ENCODE data around the gene SMIM11. TPM values are rescaled to one million over a fixed set of nuclear protein-coding genes. Genes with fewer than 3 reads are reported as not detected.

Gene SMIM11
- total RNA-seq, 4 donors from 2014 or later, result 5.5 to 9.5 (median 6.5) TPM

- no peak for TF ChIP-seq CTCF (IDR thresholded peaks at IDR 0.05; ENCODE audit: low read depth)
These were observed 38.4 kb upstream of the SMIM11 start for GRCh38 chr21:34336756-34337391.

GRCh38 chr21:34337741-34338140 is 37.6 kb upstream of the SMIM11 start:
- TF ChIP-seq CTCF (IDR thresholded peaks at IDR 0.05; ENCODE audit: low read depth), result no peak

GRCh38 chr21:34338226-34338625 is 37.1 kb upstream of the SMIM11 start:
- TF ChIP-seq CTCF (IDR thresholded peaks at IDR 0.05; ENCODE audit: low read depth), result no peak

- no peak for TF ChIP-seq CTCF (IDR thresholded peaks at IDR 0.05; ENCODE audit: low read depth)
These were observed 35.2 kb upstream of the SMIM11 start for GRCh38 chr21:34340061-34340460.

GRCh38 chr21:34342476-34342875 is 32.8 kb upstream of the SMIM11 start:
- no peak for TF ChIP-seq CTCF (IDR thresholded peaks at IDR 0.05; ENCODE audit: low read depth)

- no peak for TF ChIP-seq CTCF (IDR thresholded peaks at IDR 0.05; ENCODE audit: low read depth)
These were observed 32.0 kb upstream of the SMIM11 start for GRCh38 chr21:34343347-34343746.

- no peak for TF ChIP-seq CTCF (IDR thresholded peaks at IDR 0.05; ENCODE audit: low read depth)
These were observed 31.4 kb upstream of the SMIM11 start for GRCh38 chr21:34343838-34344381.

All from subcutaneous adipose tissue (tissue), 4 donors.